ENCODE measurements around the gene PAM.

- TF ChIP-seq POLR2AphosphoS5 (IDR thresholded peaks at IDR 0.05; ENCODE audit: borderline replicate concordance, low read depth, low read length) (no peak), EZH2 (IDR thresholded peaks at IDR 0.05) (no peak), FOXP2 (optimal IDR thresholded peaks at IDR 0.05; ENCODE audit: control extremely low read depth, extremely low read length, insufficient read depth) (no peak)
These were observed 241.0 kb downstream of the PAM start for GRCh38 chr5:102996011-102996575.
